CD8-positive, alpha-beta memory T cell (primary cell): ENCODE measurements around the gene CCNB1. TPM values are rescaled to one million over a fixed set of nuclear protein-coding genes. Genes with fewer than 3 reads are reported as not detected.
A peak's percentile ranks its signal among the peaks of the same experiment; 100 is the strongest.

Source experiments
- CTCF ChIA-PET: fragments of 350-600 bp; sonication (Branson Sonifier 250); formaldehyde crosslinking; loops from one replicate; lab custom pipeline; 2021; ENCODE audit warnings: antibody characterized with exemption; lab: Charles Lee
- POLR2A ChIA-PET: fragments of 350-600 bp; sonication (Branson Sonifier 250); formaldehyde crosslinking; loops from one replicate; lab custom pipeline; 2021; ENCODE audit warnings: antibody characterized with exemption; lab: Charles Lee
- DNase-seq, 5 donors: peaks; one replicate each; pipeline versions ENCODE4 v3.0.0 to v3.0.0-alpha.2; 2020 to 2022; ENCODE audit warnings: mixed read lengths in 1 of 5
- H3K27ac ChIP-seq: one replicate; pipeline ENCODE4 v1.7.0; 2013; ENCODE audit warnings: low read depth, mild to moderate bottlenecking, low read length, moderate library complexity
- H3K27me3 ChIP-seq: 2 replicates; pipeline ENCODE4 v1.7.0; 2013; ENCODE audit warnings: low read length, mild to moderate bottlenecking; ENCODE audit not compliant: insufficient read depth, poor library complexity, severe bottlenecking
- H3K36me3 ChIP-seq: 2 replicates; pipeline ENCODE4 v1.7.0; 2013; ENCODE audit warnings: mild to moderate bottlenecking, low read length, moderate library complexity; ENCODE audit not compliant: insufficient read depth
- H3K4me1 ChIP-seq: 2 replicates; pipeline ENCODE4 v1.7.0; 2013; ENCODE audit warnings: mild to moderate bottlenecking, low read length, moderate library complexity; ENCODE audit not compliant: insufficient read depth
- H3K4me3 ChIP-seq: 2 replicates; pipeline ENCODE4 v1.7.0; 2013; ENCODE audit warnings: mild to moderate bottlenecking, low read length
- H3K9me3 ChIP-seq: 2 replicates; pipeline ENCODE4 v1.7.0; 2013; ENCODE audit warnings: mild to moderate bottlenecking, low read length
- H3K27ac Mint-ChIP-seq, 8 donors: one replicate each; pipeline ENCODE4 v1.8.0; 2020 to 2021; ENCODE audit warnings: mixed read lengths in 8 of 8, mild to moderate bottlenecking in 6 of 8, inconsistent platforms in 3 of 8, moderate library complexity in 3 of 8
- H3K27me3 Mint-ChIP-seq, 2 donors: one replicate each; pipeline ENCODE4 v1.8.0; 2020 to 2021; ENCODE audit warnings: mixed read lengths in 2 of 2, mild to moderate bottlenecking in 1 of 2, moderate library complexity in 1 of 2
- H3K36me3 Mint-ChIP-seq, 3 donors: one replicate each; pipeline ENCODE4 v1.8.0; 2020 to 2021; ENCODE audit warnings: mixed read lengths in 3 of 3, inconsistent platforms in 1 of 3, mild to moderate bottlenecking in 1 of 3
- H3K4me1 Mint-ChIP-seq, 3 donors: one replicate each; pipeline ENCODE4 v1.8.0; 2020 to 2021; ENCODE audit warnings: mixed read lengths in 3 of 3, inconsistent platforms in 1 of 3, mild to moderate bottlenecking in 1 of 3
- H3K4me3 Mint-ChIP-seq, 7 donors: one replicate each; pipeline ENCODE4 v1.8.0; 2020 to 2021; ENCODE audit warnings: mixed read lengths in 7 of 7, mild to moderate bottlenecking in 6 of 7, moderate library complexity in 4 of 7, inconsistent platforms in 2 of 7
- H3K9me3 Mint-ChIP-seq, 5 donors: one replicate each; pipeline ENCODE4 v1.8.0; 2020 to 2022; ENCODE audit warnings: mixed read lengths in 5 of 5, mild to moderate bottlenecking in 3 of 5, moderate library complexity in 2 of 5, inconsistent platforms in 1 of 5
- polyA plus RNA-seq: library from polyadenylated mRNA; unstranded; fragments of 300-500 nt; fragmentation: Illumina TruSeq; gene quantifications from one replicate; pipeline ENCODE4 v1.2.3, GENCODE V29; 2021
- total RNA-seq, 2 experiments: library from RNA; stranded (reverse); gene quantifications; one replicate each; pipeline ENCODE4 v1.2.3, GENCODE V29; 2021

Gene CCNB1
- total and polyA plus RNA-seq, 3 experiments from 2014 or later: 2.1 to 120 (median 110) TPM

DNA sequence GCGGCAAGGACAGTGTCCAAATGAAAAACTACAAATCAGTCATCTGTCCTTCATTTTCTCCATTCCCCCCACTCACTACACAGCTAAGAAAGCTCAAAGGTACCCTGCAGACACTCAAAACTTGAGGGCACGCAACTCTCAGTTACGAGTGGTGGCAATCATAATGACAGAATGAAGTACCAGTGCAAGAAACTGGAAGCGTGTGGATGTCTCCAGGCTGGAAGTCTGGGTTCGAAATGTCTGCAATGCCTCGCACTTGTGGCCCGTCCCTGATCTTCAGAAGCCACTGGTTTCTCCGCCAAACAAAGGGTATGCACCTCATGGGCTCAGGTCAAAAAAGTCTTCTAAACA, 21.8 kb downstream of the CCNB1 start:
- POLR2A ChIA-PET: interaction anchor here (1.2 kb wide), 1 partner anchor 46 kb away, joined by 4 read pairs; the partner anchor contains the start of gene CDK7
- peak overlapping the region; percentile 94 for H3K4me3 ChIP-seq
- H3K4me1 ChIP-seq: peaks cover 7% of the 10 kb centered on the region
- no peaks in the 10 kb centered on the region for H3K9me3 Mint-ChIP-seq
- peaks cover 15 to 19% (median 18%) of the 10 kb centered on the region in 3 donors for H3K4me1 Mint-ChIP-seq
- H3K27me3 Mint-ChIP-seq: no peaks in the 10 kb centered on the region
- H3K27me3 ChIP-seq: no peaks in the 10 kb centered on the region
- peak in 1 of 5 donors; percentile 3 for DNase-seq
- peaks cover 0 to 11% (median 0%) of the 10 kb centered on the region in 3 donors for H3K36me3 Mint-ChIP-seq
- CTCF ChIA-PET: interaction anchor here (1.5 kb wide), 1 partner anchor 10 kb away, joined by 3 read pairs; no protein-coding TSS in a partner anchor
- H3K27ac ChIP-seq: peak overlapping the region; percentile 87
- no peaks in the 10 kb centered on the region for H3K36me3 ChIP-seq
- H3K4me3 Mint-ChIP-seq: peak overlapping the region; percentile 87 to 94 (median 91)
- no peaks in the 10 kb centered on the region for H3K9me3 ChIP-seq
- H3K27ac Mint-ChIP-seq: peak overlapping the region; percentile 82 to 98 (median 92)

DNA sequence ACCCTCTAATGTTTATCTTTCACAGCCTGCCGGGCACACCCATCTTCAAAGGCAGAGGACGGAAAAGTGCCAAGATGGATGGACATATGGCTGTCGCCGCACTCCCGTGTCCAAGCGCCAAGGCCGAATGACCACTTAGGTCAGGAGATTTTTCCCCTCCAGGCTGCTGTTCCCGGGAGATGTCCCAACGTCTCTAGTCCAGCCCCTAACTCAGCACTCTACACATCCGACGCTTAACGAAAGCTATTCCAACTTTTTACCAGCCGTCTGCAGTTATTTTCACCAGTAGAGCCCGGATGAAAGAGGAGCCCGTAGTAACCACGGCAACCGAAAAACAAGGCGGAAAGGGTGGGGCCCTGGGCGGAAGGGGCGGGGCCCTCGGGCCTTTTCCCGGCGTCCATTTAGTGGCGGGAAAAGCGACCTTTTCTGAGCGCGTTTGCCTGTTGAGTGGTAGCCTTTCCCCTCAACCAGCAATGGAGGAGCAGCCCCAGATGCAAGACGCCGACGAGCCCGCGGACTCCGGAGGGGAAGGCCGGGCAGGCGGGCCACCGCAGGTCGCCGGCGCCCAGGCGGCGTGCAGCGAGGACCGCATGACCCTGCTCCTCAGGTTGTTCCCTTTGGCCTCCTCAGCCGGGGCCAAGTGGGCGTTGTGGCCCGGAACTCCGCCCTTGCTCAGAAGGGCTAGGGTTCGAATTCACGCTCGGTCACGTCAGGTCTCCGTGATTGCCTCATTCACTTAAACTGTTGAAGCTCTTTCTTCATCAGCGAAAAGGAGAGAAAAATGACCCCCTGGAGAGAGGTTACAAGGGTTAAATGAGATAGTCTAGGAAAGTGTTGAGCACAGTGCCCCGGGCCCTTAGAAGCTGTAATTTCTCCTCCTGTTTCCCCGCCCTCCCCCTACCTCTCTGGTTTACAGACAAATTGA, 22.5 kb downstream of the CCNB1 start, which contains the start of gene CENPH:
CENPH (plus strand) TSS at position 422 of the 925 bp plus-strand sequence; CDS start at position 474, 52 bp downstream.
- POLR2A ChIA-PET: interaction anchor here (1.1 to 1.2 kb wide), 2 partner anchors 45 to 96 kb away, joined by 3 to 4 read pairs; partner anchors contain the start of gene CDK7
- H3K4me1 Mint-ChIP-seq: peaks cover 15 to 19% (median 18%) of the 10 kb centered on the region in 3 donors

DNA sequence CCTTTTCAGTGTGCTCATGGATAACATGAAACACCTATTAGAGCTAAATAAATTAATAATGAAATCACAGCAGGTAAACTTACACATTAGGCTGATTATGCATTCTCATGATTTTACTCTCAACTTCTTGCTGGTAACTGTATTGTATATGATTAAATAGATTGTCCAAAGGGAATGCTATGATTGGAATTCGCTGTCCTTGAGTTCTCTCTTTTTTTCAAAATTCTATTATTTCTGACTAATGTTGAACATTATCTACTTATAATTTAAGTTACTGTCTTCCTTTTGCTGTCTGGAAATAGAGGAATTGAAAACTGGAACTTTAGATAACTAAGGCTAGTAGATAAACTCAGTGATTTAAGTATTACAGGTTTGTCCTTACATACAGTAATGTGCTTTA, 35.5 kb downstream of the CCNB1 start:
- peak overlapping the region in 2 of 8 donors; percentile 3 to 38 for H3K27ac Mint-ChIP-seq
- CTCF ChIA-PET: interaction anchor here (1.3 kb wide), 1 partner anchor 9 kb away, joined by 3 read pairs; no protein-coding TSS in a partner anchor
- no peaks in the 10 kb centered on the region for H3K36me3 ChIP-seq

More for the DNA sequence above, 22.5 kb downstream of the CCNB1 start, which contains the start of gene CENPH:
- Mint-ChIP-seq H3K36me3 (peaks cover 0 to 12% (median 0%) of the 10 kb centered on the region in 3 donors), H3K27me3 (no peaks in the 10 kb centered on the region), H3K4me3 (peak within 1 kb of the TSS; percentile 87 to 94 (median 91)), H3K9me3 (no peaks in the 10 kb centered on the region), H3K27ac (peak within 1 kb of the TSS; percentile 82 to 98 (median 92))
- H3K27ac ChIP-seq: peak within 1 kb of the TSS; percentile 87
- no peaks in the 10 kb centered on the region for H3K36me3 ChIP-seq
- H3K4me1 ChIP-seq: peaks cover 7% of the 10 kb centered on the region
- H3K4me3 ChIP-seq: peak within 1 kb of the TSS; percentile 94
- no peaks in the 10 kb centered on the region for H3K9me3 ChIP-seq
- CTCF ChIA-PET: interaction anchor here (1.3 to 1.5 kb wide), 2 partner anchors 11 to 96 kb away, joined by 3 to 4 read pairs; no protein-coding TSS in a partner anchor
- DNase-seq: peak; percentile 85 to 93 (median 89)
- H3K27me3 ChIP-seq: no peaks in the 10 kb centered on the region

DNA sequence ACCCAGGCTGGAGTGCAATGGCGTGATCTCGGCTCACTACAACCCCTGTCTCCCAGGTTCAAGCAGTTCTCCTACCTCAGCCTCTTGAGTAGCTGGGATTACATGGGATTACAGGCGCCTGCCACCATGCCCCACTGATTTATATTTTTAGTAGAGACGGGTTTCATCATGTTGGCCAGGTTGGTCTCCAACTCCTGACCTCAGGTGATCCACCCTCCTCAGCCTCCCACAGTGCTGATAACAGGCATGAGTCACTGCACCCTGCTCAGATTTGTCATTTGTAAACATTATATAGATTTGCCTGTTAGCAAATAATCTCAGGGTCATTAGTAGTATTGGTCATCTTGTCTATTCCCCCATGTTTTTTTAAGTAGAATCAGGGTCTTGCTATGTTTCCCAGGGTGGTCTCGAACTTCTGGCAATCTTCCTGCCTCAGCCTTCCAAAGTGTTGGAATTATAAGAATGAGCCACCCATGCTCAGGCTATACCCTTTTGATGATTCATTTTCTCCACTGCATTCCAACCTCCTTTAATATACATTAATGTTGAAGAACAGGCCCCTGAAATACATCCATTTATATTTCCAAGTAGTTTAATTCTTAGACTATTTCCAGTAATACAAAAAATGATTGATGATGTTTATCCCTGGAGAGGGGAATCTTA, 39.7 kb downstream of the CCNB1 start:
- POLR2A ChIA-PET: no interaction called here
- Mint-ChIP-seq H3K4me3 (no peak overlapping the region), H3K4me1 (peaks cover 0 to 2% (median 0%) of the 10 kb centered on the region in 3 donors), H3K27ac (no peak overlapping the region), H3K27me3 (no peaks in the 10 kb centered on the region), H3K36me3 (peaks cover 2 to 4% (median 3%) of the 10 kb centered on the region in 3 donors), H3K9me3 (no peaks in the 10 kb centered on the region)
- no peak for DNase-seq
- Histone ChIP-seq H3K27me3 (no peaks in the 10 kb centered on the region), H3K4me1 (no peaks in the 10 kb centered on the region), H3K9me3 (no peaks in the 10 kb centered on the region), H3K27ac (no peak overlapping the region), H3K4me3 (no peak overlapping the region), H3K36me3 (no peaks in the 10 kb centered on the region)
- CTCF ChIA-PET: no interaction called here

More for the DNA sequence above, 35.5 kb downstream of the CCNB1 start:
- Mint-ChIP-seq H3K9me3 (no peaks in the 10 kb centered on the region), H3K4me1 (no peaks in the 10 kb centered on the region), H3K27me3 (no peaks in the 10 kb centered on the region), H3K4me3 (no peak overlapping the region), H3K36me3 (peaks cover 1 to 14% (median 4%) of the 10 kb centered on the region in 3 donors)
- Histone ChIP-seq H3K27me3 (no peaks in the 10 kb centered on the region), H3K27ac (no peak overlapping the region), H3K4me3 (no peak overlapping the region), H3K4me1 (no peaks in the 10 kb centered on the region), H3K9me3 (no peaks in the 10 kb centered on the region)
- POLR2A ChIA-PET: no interaction called here
- no peak for DNase-seq

DNA sequence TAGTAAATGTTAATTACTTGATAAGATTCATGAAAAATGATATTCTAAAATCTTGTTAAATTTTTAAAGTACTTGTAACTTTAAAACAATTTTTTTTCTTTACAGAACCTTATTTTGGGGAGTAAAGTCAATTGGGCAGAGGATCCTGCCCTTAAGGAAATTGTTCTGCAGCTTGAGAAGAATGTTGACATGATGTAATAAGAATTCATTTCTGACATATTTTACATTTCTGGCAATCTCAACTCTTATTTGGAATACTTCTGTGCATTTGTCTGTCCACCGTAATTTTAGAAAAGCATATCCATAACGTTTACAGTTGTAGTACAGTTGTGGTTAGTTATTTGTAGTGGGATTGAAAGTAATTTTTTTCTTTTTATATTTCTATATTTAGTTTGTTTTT, 42.7 kb downstream of the CCNB1 start:
- no peaks in the 10 kb centered on the region for H3K9me3 Mint-ChIP-seq
- no peak for DNase-seq
- Histone ChIP-seq H3K27me3 (no peaks in the 10 kb centered on the region), H3K36me3 (no peaks in the 10 kb centered on the region), H3K9me3 (no peaks in the 10 kb centered on the region), H3K27ac (no peak overlapping the region), H3K4me3 (no peak overlapping the region), H3K4me1 (no peaks in the 10 kb centered on the region)
- CTCF ChIA-PET: interaction anchor here (1.3 kb wide), 1 partner anchor 25 kb away, joined by 4 read pairs; the partner anchor contains the start of gene CDK7
- H3K27me3 Mint-ChIP-seq: no peaks in the 10 kb centered on the region
- POLR2A ChIA-PET: no interaction called here
- H3K36me3 Mint-ChIP-seq: peaks cover 0 to 2% (median 1%) of the 10 kb centered on the region in 3 donors
- no peak overlapping the region for H3K4me3 Mint-ChIP-seq
- no peak overlapping the region for H3K27ac Mint-ChIP-seq
- H3K4me1 Mint-ChIP-seq: peaks cover 0 to 7% (median 4%) of the 10 kb centered on the region in 3 donors

DNA sequence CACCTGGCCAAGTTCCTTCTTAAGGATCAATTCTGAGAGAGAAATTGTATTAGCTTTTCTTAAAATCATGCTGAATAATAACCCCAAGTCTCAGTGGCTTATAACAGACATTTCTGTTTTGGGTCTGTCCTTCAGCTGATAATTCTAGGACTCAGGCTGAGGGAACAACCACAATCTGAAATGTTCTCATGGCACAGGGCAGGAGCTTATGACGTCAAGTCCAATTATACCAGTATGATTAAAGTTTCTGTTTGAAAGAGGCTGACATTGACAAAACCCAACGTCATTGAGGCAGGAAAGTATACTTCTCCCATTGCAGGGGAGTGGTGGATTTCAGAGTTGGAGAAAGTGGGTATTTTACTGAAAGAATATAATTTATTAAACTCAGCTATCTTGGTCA, 44.2 kb downstream of the CCNB1 start:
- Mint-ChIP-seq H3K4me3 (no peak overlapping the region), H3K27ac (peak overlapping the region in 1 of 8 donors; percentile 12), H3K4me1 (peaks cover 1 to 11% (median 8%) of the 10 kb centered on the region in 3 donors), H3K27me3 (no peaks in the 10 kb centered on the region), H3K9me3 (no peaks in the 10 kb centered on the region), H3K36me3 (peaks cover 0 to 2% (median 1%) of the 10 kb centered on the region in 3 donors)
- CTCF ChIA-PET: interaction anchor here (1.3 to 1.7 kb wide), 2 partner anchors 9 to 14 kb away, joined by 3 to 5 read pairs; no protein-coding TSS in a partner anchor
- H3K4me3 ChIP-seq: no peak overlapping the region
- no peak overlapping the region for H3K27ac ChIP-seq
- no peaks in the 10 kb centered on the region for H3K4me1 ChIP-seq
- POLR2A ChIA-PET: no interaction called here
- no peaks in the 10 kb centered on the region for H3K27me3 ChIP-seq
- no peaks in the 10 kb centered on the region for H3K36me3 ChIP-seq
- H3K9me3 ChIP-seq: no peaks in the 10 kb centered on the region
- no peak for DNase-seq

DNA sequence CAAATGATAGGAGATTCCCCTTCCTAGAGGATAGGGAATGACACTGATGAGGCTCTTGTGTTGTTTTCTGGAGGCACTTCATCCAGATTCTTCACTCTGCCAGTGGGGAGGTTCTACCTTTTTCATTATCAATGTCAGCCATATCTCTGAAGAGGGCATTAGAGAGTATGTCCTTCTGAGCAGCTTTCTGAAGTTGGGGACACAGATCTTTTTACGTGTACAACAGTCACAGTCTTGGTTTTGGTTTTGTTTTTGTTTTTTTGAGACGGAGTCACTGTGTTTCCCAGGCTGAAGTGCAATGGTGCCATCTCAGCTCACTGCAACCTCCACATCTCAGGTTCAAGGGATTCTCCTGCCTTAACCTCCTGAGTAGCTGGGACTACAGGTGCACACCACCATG, 45.1 kb downstream of the CCNB1 start:
- no peak for DNase-seq
- H3K27me3 ChIP-seq: no peaks in the 10 kb centered on the region
- Mint-ChIP-seq H3K9me3 (no peaks in the 10 kb centered on the region), H3K4me3 (peak overlapping the region in 2 of 7 donors; percentile 21 to 32), H3K36me3 (peaks cover 0 to 1% (median 0%) of the 10 kb centered on the region in 3 donors), H3K27ac (peak overlapping the region in 3 of 8 donors; percentile 23 to 72 (median 47)), H3K4me1 (peaks cover 3 to 13% (median 10%) of the 10 kb centered on the region in 3 donors), H3K27me3 (no peaks in the 10 kb centered on the region)
- CTCF ChIA-PET: interaction anchor here (0.7 to 1.3 kb wide), 2 partner anchors 10 to 124 kb away, joined by 3 read pairs; no protein-coding TSS in a partner anchor
- no peaks in the 10 kb centered on the region for H3K9me3 ChIP-seq
- H3K27ac ChIP-seq: no peak overlapping the region
- POLR2A ChIA-PET: no interaction called here
- no peaks in the 10 kb centered on the region for H3K4me1 ChIP-seq
- H3K4me3 ChIP-seq: no peak overlapping the region
- H3K36me3 ChIP-seq: no peaks in the 10 kb centered on the region
